IMR-90 (cell line): ENCODE measurements around the gene CDH7. TPM values are rescaled to one million over a fixed set of nuclear protein-coding genes. Genes with fewer than 3 reads are reported as not detected.

Experiments used
- ATAC-seq: fragments of 200-7000 bp; cut with Tn5 transposase; 2 replicates; pipeline ENCODE4 v1.9.1; 2020; ENCODE audit warnings: low read depth, mild to moderate bottlenecking, moderate library complexity
- BruUV-seq: library from RNA; stranded (reverse); fragments of 400-500 nt; replicated peaks from 2 replicates; lab custom pipeline; 2021; lab: Mats Ljungman, UMichigan
- CTCF ChIA-PET: fragments of 300-600 bp; formaldehyde crosslinking; extraction: SDS; loops from one replicate; lab custom pipeline; 2021; ENCODE audit warnings: antibody characterized with exemption; lab: Yijun Ruan, JAX
- POLR2A ChIA-PET: fragments of 300-600 bp; sonication (Branson Sonifier 250); formaldehyde crosslinking; loops from one replicate; lab custom pipeline; 2022; ENCODE audit warnings: antibody characterized with exemption; ENCODE audit not compliant: unreplicated experiment; lab: Charles Lee
- DNase-seq: peaks from one replicate; pipeline ENCODE4 v3.0.0; 2013
- H2AFZ ChIP-seq: replicated peaks from 2 replicates; pipeline ENCODE3; 2013; ENCODE audit warnings: low read length, mild to moderate bottlenecking; ENCODE audit not compliant: poor library complexity
- H2AK5ac ChIP-seq: 2 replicates; pipeline ENCODE4 v1.6.1; 2013; ENCODE audit warnings: low read depth, low read length, inconsistent platforms
- H2AK9ac ChIP-seq: replicated peaks from 2 replicates; pipeline ENCODE3; 2013; ENCODE audit warnings: mild to moderate bottlenecking, low read depth, low read length, moderate library complexity; ENCODE audit not compliant: poor library complexity
- H2BK120ac ChIP-seq: 2 replicates; pipeline ENCODE4 v1.6.1; 2013; ENCODE audit warnings: low read depth, low read length, inconsistent platforms
- H2BK15ac ChIP-seq: 3 replicates; pipeline ENCODE4 v1.6.1; 2013; ENCODE audit warnings: low read depth, low read length, inconsistent platforms
- H2BK20ac ChIP-seq: 2 replicates; pipeline ENCODE4 v1.6.1; 2013; ENCODE audit warnings: low read depth, mild to moderate bottlenecking, inconsistent platforms, low read length, moderate library complexity
- H2BK5ac ChIP-seq: 2 replicates; pipeline ENCODE4 v1.6.1; 2013; ENCODE audit warnings: mild to moderate bottlenecking, low read depth, low read length, inconsistent platforms; ENCODE audit not compliant: poor library complexity, severe bottlenecking
- H3K14ac ChIP-seq: replicated peaks from 2 replicates; pipeline ENCODE4 v1.6.1; 2013; ENCODE audit warnings: low read depth, low read length, inconsistent platforms
- H3K18ac ChIP-seq: 2 replicates; pipeline ENCODE4 v1.6.1; 2013; ENCODE audit warnings: low read depth, low read length, control low read depth
- H3K23ac ChIP-seq: 2 replicates; pipeline ENCODE4 v1.6.1; 2013; ENCODE audit warnings: low read depth, low read length, inconsistent platforms
- H3K27ac ChIP-seq: 2 replicates; pipeline ENCODE4 v1.5.1; 2013; ENCODE audit warnings: mild to moderate bottlenecking, control low read depth, low read length; ENCODE audit not compliant: insufficient read depth
- H3K27me3 ChIP-seq: 2 replicates; pipeline ENCODE4 v1.6.1; 2013; ENCODE audit warnings: low read length; ENCODE audit not compliant: control insufficient read depth, insufficient read depth
- H3K36me3 ChIP-seq: 2 replicates; pipeline ENCODE4 v1.6.1; 2013; ENCODE audit warnings: low read length, mixed read lengths; ENCODE audit not compliant: control insufficient read depth, insufficient read depth
- H3K4ac ChIP-seq: 2 replicates; pipeline ENCODE4 v1.6.1; 2013; ENCODE audit warnings: low read depth, low read length, inconsistent platforms
- H3K4me1 ChIP-seq: 2 replicates; pipeline ENCODE4 v1.6.1; 2013; ENCODE audit warnings: low read length, mixed read lengths; ENCODE audit not compliant: control insufficient read depth, insufficient read depth
- H3K4me2 ChIP-seq: 2 replicates; pipeline ENCODE4 v1.6.1; 2013; ENCODE audit warnings: low read depth, mild to moderate bottlenecking, control low read depth, low read length, moderate library complexity
- H3K4me3 ChIP-seq: 2 replicates; pipeline ENCODE4 v1.5.1; 2013; ENCODE audit warnings: low read depth, mild to moderate bottlenecking, control low read depth, low read length, moderate library complexity; ENCODE audit not compliant: insufficient read depth
- H3K56ac ChIP-seq: 2 replicates; pipeline ENCODE4 v1.6.1; 2013; ENCODE audit warnings: low read length, inconsistent platforms; ENCODE audit not compliant: insufficient read depth; ENCODE audit errors: extremely low read depth
- H3K79me1 ChIP-seq, 2 experiments: 2 replicates each; pipeline ENCODE4 v1.6.1; 2013; ENCODE audit warnings: low read length in 2 of 2, inconsistent platforms in 1 of 2, low read depth in 1 of 2
- H3K9ac ChIP-seq: 2 replicates; pipeline ENCODE4 v1.6.1; 2013; ENCODE audit warnings: low read depth, low read length, control low read depth
- H3K9me1 ChIP-seq: 2 replicates; pipeline ENCODE4 v1.6.1; 2013; ENCODE audit warnings: low read length, inconsistent platforms; ENCODE audit not compliant: insufficient read depth
- H3K9me3 ChIP-seq: 2 replicates; pipeline ENCODE4 v1.6.1; 2013; ENCODE audit warnings: low read length; ENCODE audit not compliant: control insufficient read depth, insufficient read depth
- H4K20me1 ChIP-seq: 2 replicates; pipeline ENCODE4 v1.6.1; 2013; ENCODE audit warnings: low read length, inconsistent platforms; ENCODE audit not compliant: insufficient read depth
- H4K5ac ChIP-seq: 2 replicates; pipeline ENCODE4 v1.6.1; 2013; ENCODE audit warnings: mild to moderate bottlenecking, low read depth, low read length, control low read depth
- H4K8ac ChIP-seq, 2 experiments: 2 replicates each; pipeline ENCODE4 v1.6.1; 2013; ENCODE audit warnings: low read depth in 2 of 2, low read length in 2 of 2, control low read depth in 1 of 2, inconsistent platforms in 1 of 2
- H4K91ac ChIP-seq: 2 replicates; pipeline ENCODE4 v1.6.1; 2013; ENCODE audit warnings: low read depth, low read length, inconsistent platforms; ENCODE audit not compliant: insufficient read depth
- BHLHE40 ChIP-seq: fragments of 150-350 bp; IDR thresholded peaks from 2 replicates; pipeline ENCODE4 v1.6.1; 2016; ENCODE audit warnings: mild to moderate bottlenecking, low read depth, low read length
- CEBPB ChIP-seq: IDR thresholded peaks from 2 replicates; pipeline ENCODE4 v1.6.1; 2012; ENCODE audit warnings: low read depth, low read length, improper control_type of control experiment
- CHD1 ChIP-seq: IDR thresholded peaks from 2 replicates; pipeline ENCODE4 v1.6.1; 2012; ENCODE audit warnings: low read depth, low read length, improper control_type of control experiment
- ELK1 ChIP-seq: fragments of 150-350 bp; IDR thresholded peaks from 2 replicates; pipeline ENCODE4 v1.6.1; 2016; ENCODE audit warnings: low read depth, mild to moderate bottlenecking, low read length, moderate library complexity, borderline replicate concordance
- FOS ChIP-seq: fragments of 150-350 bp; IDR thresholded peaks from 2 replicates; pipeline ENCODE4 v1.6.1; 2016; ENCODE audit warnings: low read depth, low read length
- MAFK ChIP-seq: IDR thresholded peaks from 2 replicates; pipeline ENCODE4 v1.6.1; 2012; ENCODE audit warnings: low read depth, low read length, improper control_type of control experiment
- MXI1 ChIP-seq: IDR thresholded peaks from 2 replicates; pipeline ENCODE4 v1.6.1; 2012; ENCODE audit warnings: low read depth, mild to moderate bottlenecking, low read length, moderate library complexity, borderline replicate concordance
- NFE2L2 ChIP-seq: fragments of 150-350 bp; IDR thresholded peaks from 2 replicates; pipeline ENCODE4 v1.6.1; 2016; ENCODE audit warnings: low read depth, mild to moderate bottlenecking, low read length
- POLR2A ChIP-seq: IDR thresholded peaks from 2 replicates; pipeline ENCODE4 v1.6.1; 2012; ENCODE audit warnings: mild to moderate bottlenecking, low read depth, low read length
- RAD21 ChIP-seq: IDR thresholded peaks from 2 replicates; pipeline ENCODE4 v1.6.1; 2012; ENCODE audit warnings: low read length, improper control_type of control experiment
- RCOR1 ChIP-seq: IDR thresholded peaks from 2 replicates; pipeline ENCODE4 v1.6.1; 2012; ENCODE audit warnings: mild to moderate bottlenecking, low read length, improper control_type of control experiment; ENCODE audit not compliant: insufficient replicate concordance
- RFX5 ChIP-seq: IDR thresholded peaks from 2 replicates; pipeline ENCODE4 v1.8.0; 2012; ENCODE audit warnings: low read depth, mild to moderate bottlenecking, low read length, moderate library complexity
- WGBS, 2 experiments: methylation state at CpG; one replicate each; pipeline versions ENCODE4 v1.1.5 to v1.1.7; 2013; ENCODE audit warnings: missing lambda C conversion rate in 2 of 2; ENCODE audit not compliant: insufficient read length in 1 of 2; ENCODE audit errors: extremely low coverage in 2 of 2; 5-methylcytosine and 5-hydroxymethylcytosine counted together
- dilution Hi-C: fragments of 300-500 bp; cut with HindIII; formaldehyde crosslinking; loops from one replicate; pipeline ENCODE4 v1.14.3; 2018; ENCODE audit warnings: low sequenced_read_pairs; ENCODE audit not compliant: unreplicated experiment
- in situ Hi-C: fragments of 300-500 bp; cut with MboI; formaldehyde crosslinking; loops from 3 replicates; pipeline ENCODE4 v1.14.3; 2019; ENCODE audit warnings: low sequenced_read_pairs, inconsistent platforms, mixed read lengths
- intact Hi-C: fragments of 100-400 bp; cut with micrococcal nuclease; formaldehyde crosslinking; loops from 2 replicates; pipeline ENCODE4 v1.10.0; 2022
- polyA plus RNA-seq, 3 experiments: library from polyadenylated mRNA; depleted of rRNA; stranded (reverse); fragments of >200 nt; gene quantifications; 2 replicates each; pipeline ENCODE4 v1.2.3, GENCODE V29; 2012; ENCODE audit warnings: low replicate concordance in 1 of 3
- total RNA-seq: library from RNA; depleted of rRNA; stranded (reverse); fragments of >200 nt; gene quantifications from 2 replicates; pipeline ENCODE4 v1.2.3, GENCODE V29; 2012
- TF ChIP-seq, protein P1 (sequence below): conservative IDR thresholded peaks from 2 replicates; pipeline ENCODE4 v1.5.1; 2012; ENCODE audit warnings: mild to moderate bottlenecking, low read depth, low read length, improper control_type of control experiment
- TF ChIP-seq, protein P2 (sequence below): fragments of 150-350 bp; IDR thresholded peaks from 2 replicates; pipeline ENCODE4 v1.6.1; 2017; ENCODE audit warnings: mild to moderate bottlenecking, antibody characterized with exemption, low read length, low read depth

CDH7 gene
- total and polyA plus RNA-seq, 2 of the 4 experiments (the other 2 are of a cell fraction) = not detected

DNA sequence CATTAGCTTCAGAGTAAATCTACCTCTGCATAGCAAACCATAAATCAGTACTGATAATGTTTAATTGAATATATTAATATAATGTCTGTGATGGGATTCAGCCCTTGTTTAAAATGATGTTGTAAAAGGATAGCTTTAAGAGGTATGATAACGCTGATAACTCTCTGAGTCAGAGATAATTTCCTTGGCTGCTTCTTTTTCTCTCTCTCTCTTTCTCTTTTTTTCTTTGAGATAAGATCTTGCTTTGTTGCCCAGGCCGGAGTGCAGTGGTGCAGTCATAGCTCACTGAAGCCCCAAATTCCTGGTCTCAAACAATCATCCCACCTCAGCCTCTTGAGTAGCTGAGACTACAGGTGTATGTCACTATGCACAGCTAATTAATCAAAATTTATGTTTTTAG is 35.7 kb downstream of the CDH7 start:
- Histone ChIP-seq H3K4me2 (no peak overlapping the region), H3K27ac (no peak overlapping the region), H4K8ac (no peak overlapping the region), H2BK20ac (no peak overlapping the region), H3K4me1 (no peaks in the 10 kb centered on the region), H3K36me3 (no peaks in the 10 kb centered on the region), H4K91ac (no peak overlapping the region), H4K5ac (no peak overlapping the region), H3K9ac (no peak overlapping the region), H3K9me1 (no peaks in the 10 kb centered on the region), H3K4me3 (no peak overlapping the region), H4K20me1 (no peaks in the 10 kb centered on the region), H3K27me3 (no peaks in the 10 kb centered on the region), H3K9me3 (no peaks in the 10 kb centered on the region; the same call in 1 of the 2 replicates), H2BK15ac (no peak overlapping the region), H2BK5ac (no peak overlapping the region), H3K4ac (no peak overlapping the region), H3K79me1 (no peaks in the 10 kb centered on the region), H2BK120ac (no peak overlapping the region), H3K18ac (no peak overlapping the region), H2AK9ac (no peak overlapping the region), H2AK5ac (no peak overlapping the region), H3K56ac (no peak overlapping the region), H3K23ac (no peak overlapping the region), H3K14ac (no peak overlapping the region), H2AFZ (no peak overlapping the region)
- CTCF ChIA-PET = no interaction called here
- no CpG with 5 or more reads among the region's 2 CpGs for WGBS, 2 experiments
- DNase-seq (no peak), ATAC-seq (no peak)
- BruUV-seq = no TSS peak
- POLR2A ChIA-PET = no interaction called here
- TF ChIP-seq RCOR1 (no peak), FOS (no peak), ELK1 (no peak), MXI1 (no peak), CHD1 (no peak), RAD21 (no peak), RFX5 (no peak), NFE2L2 (no peak), CEBPB (no peak), POLR2A (no peak), BHLHE40 (no peak), MAFK (no peak)
- TF ChIP-seq, protein P1, sequence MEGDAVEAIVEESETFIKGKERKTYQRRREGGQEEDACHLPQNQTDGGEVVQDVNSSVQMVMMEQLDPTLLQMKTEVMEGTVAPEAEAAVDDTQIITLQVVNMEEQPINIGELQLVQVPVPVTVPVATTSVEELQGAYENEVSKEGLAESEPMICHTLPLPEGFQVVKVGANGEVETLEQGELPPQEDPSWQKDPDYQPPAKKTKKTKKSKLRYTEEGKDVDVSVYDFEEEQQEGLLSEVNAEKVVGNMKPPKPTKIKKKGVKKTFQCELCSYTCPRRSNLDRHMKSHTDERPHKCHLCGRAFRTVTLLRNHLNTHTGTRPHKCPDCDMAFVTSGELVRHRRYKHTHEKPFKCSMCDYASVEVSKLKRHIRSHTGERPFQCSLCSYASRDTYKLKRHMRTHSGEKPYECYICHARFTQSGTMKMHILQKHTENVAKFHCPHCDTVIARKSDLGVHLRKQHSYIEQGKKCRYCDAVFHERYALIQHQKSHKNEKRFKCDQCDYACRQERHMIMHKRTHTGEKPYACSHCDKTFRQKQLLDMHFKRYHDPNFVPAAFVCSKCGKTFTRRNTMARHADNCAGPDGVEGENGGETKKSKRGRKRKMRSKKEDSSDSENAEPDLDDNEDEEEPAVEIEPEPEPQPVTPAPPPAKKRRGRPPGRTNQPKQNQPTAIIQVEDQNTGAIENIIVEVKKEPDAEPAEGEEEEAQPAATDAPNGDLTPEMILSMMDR = no peak
- TF ChIP-seq, protein P2, sequence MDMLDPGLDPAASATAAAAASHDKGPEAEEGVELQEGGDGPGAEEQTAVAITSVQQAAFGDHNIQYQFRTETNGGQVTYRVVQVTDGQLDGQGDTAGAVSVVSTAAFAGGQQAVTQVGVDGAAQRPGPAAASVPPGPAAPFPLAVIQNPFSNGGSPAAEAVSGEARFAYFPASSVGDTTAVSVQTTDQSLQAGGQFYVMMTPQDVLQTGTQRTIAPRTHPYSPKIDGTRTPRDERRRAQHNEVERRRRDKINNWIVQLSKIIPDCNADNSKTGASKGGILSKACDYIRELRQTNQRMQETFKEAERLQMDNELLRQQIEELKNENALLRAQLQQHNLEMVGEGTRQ = no peak
- in situ Hi-C loops = no loop called here
- dilution Hi-C loops = no loop called here
- intact Hi-C loops = no loop called here
